Esophagus mucosa (tissue), 1 donor: Measurements from ENCODE around the gene STK11. TPM values are rescaled to one million over a fixed set of nuclear protein-coding genes. Genes with fewer than 3 reads are reported as not detected.
"Not testable (repeated sequence)": the region's sequence is repeated elsewhere in the genome, so short reads cannot be mapped to it uniquely, and the experiment has no call there.

Experiments used
- ATAC-seq: fragments of 200-7000 bp; cut with Tn5 transposase; one replicate; pipeline ENCODE4 v1.9.1; 2020
- total RNA-seq: library from RNA; stranded (reverse); gene quantifications from one replicate; pipeline ENCODE4 v1.2.4, GENCODE V29; 2023
- donor health status: DM: yes; HTN: yes; CAD: no.

The STK11 gene
- total RNA-seq, 1 donor from 2014 or later = 35.0 TPM

DNA sequence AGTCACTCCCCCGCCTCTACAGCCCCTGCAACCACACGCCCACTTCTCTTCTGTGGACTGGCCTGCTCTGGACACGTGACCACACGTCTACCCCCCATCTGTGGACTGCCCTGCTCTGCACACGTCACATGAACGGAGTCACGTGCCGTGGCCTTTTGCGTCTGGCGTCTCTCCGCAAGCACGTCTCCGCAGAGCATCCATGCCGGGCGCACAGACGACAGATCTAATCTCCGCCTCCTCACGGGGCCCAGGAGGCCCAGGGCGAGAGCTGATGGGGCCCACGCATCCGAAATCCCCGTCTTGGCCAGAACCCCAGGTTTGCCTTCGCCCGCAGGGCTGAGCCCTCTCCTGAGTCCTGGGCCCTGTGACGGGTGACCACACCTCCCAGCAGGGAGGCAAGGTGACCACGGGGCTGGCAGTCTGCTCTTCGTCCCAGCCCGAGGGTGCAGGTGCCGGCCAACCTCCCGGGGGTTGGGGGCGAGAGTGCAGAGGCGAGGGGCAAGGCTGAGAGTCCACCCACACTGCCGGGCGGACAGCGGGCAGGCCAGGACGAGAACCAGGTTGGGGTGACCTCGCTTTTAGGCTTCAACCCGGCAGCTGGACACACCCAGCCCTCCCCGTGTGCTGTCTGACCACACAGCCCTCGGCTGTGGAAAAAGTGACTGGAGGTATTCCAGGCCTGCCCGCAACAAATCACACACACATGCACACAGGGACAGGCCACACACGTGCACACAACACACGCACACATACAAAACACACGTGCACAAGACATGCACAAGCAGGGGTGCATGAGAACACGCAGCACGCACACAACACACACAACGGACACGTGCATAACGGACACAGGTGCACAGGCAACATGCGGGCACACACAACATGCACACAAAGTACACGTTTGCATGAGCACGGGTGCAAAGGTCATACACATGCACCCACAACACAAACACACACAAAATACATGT is 35.4 kb upstream of the STK11 start:
- peak; percentile 9 for ATAC-seq

DNA sequence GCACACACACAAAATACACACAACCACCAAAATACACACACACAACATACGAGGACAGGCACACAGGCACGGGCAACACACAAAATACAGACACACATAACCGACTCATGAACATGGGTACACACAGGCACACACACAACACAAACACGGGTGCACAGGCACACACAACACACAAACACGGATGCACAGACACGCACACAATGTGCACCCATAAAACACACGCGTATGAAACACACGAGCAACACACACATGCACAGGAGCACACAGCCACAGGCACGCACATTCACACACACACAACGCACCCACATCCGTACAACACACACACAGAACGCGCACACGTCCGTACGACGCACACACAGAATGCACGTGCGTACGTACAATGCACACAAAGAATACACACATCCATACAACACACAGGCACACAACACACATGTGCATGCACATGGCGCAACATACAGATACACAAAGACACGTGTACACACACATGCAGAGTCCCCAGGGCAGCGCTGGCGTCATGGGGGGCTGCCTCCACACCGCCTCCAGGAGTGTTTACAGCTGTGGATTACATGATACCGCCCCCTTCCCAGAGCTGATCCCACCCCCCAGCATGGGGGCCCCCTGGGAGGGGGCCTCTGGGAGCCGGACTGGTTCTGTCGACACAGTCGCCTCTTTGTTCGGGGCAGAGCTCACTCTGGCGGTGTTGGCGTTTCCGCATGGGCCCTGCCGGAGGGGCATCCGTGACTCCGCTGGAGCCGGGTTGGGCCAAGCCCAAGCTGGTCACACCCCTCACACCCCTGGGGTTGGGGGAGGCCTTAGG is 34.4 kb upstream of the STK11 start:
- ATAC-seq = no peak

GRCh38 chr19:1171755-1172352 is 33.7 kb upstream of the STK11 start:
- ATAC-seq = no peak

GRCh38 chr19:1172353-1173158 is 33.0 kb upstream of the STK11 start:
- peak; percentile 25 for ATAC-seq

- ATAC-seq = no peak
These were observed 32.3 kb upstream of the STK11 start for GRCh38 chr19:1173159-1173844.

GRCh38 chr19:1173845-1174809 is 31.5 kb upstream of the STK11 start, which contains the start of gene SBNO2:
Gene SBNO2 (minus strand): TSS chr19:1174268. CDS start chr19:1154276, 19,992 bp downstream.
- ATAC-seq = peak; percentile 74

DNA sequence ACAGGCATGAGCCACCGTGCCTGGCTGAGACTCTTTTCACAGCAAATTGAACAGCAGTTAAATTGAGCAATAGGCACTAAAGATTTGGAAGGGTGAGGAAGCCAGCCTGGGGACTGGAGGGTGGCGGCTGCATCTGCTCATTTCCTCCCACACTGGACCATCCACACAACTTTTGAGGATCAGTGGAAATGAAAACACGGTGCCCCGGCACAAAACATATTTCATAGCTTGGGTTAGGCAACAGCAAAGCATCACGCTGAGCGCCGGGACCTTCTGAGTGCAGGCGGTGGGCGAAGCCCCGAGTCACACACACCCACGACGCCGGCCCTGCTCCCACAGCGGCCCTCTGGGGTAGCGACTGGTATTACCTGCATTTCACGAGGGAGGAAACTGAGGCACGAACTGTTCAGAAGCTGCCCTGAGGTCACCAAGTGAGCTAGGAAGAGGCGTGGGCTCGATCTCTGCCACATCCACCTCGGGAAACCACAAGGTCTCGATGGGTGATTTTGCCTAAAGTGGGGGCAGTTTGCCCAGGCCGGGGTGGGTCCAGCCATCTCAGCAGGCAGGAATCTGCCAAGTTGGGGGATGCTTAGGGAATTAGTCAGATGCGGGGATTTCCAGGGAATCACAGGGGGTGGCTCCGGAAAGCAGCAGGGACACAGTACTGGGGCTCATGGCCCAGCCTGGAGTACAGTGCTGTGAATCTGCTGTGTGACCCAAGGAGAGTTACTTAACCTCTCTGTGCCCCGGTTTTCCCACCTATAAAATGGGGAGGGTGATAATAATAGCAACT is 28.1 kb upstream of the STK11 start:
- ATAC-seq = no peak

DNA sequence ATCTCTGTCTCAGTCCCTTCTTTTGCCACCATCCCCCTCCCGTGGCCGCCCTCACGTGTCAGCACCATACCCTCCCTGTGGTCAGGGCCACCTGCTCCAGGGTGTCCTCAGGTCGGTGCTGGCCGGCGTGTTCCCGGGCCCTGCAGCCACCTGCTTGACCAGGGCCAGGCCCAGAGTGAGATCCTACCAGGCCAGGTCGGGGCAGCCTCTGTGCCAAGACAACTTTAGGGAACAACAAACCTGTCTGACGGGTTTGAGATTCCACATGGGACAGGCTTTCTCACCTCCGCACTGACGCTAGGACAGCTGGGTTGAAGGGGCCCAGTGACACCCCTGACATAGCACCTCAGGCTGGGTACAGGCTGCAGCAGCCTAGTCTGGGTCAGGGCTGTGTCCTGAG is 24.0 kb upstream of the STK11 start:
- peak; percentile 68 for ATAC-seq

GRCh38 chr19:1182068-1182467 is 23.5 kb upstream of the STK11 start:
- ATAC-seq = peak; percentile 0

GRCh38 chr19:1182727-1183126 is 22.9 kb upstream of the STK11 start:
- ATAC-seq = no peak

DNA sequence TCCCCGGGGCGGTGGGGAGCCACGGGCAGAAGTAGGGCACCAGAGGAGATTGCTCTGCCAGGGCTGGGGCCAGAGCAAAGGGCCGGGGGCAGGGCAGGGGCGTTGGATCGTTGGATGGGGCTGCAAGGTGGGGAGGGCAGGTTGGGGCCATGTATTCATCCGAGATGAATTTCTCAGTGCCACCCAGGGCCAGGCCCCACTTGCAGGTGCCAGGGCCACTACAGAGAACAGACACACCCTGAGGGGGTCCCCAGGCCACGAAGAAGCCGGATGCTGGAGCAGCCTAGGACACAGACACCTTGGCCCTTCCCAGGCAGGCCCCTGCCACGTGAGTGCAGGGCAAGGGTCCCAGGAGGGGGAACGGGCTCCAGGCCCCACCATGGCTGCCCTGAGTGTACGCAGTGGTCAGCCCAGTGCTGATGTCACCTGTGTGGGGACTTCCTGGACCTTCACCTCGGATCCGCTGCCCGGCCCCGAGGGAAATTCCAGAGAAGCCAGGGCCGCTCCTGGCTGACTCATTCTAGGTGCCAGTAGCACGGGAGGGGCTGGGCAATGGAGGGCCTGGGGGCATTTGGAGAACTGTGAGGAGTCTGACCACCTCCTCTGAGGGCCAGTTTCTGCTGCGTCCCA is 21.9 kb upstream of the STK11 start:
- ATAC-seq = peak; percentile 53

- ATAC-seq = peak; percentile 65
These were observed 16.2 kb upstream of the STK11 start for GRCh38 chr19:1189419-1189818.

GRCh38 chr19:1199531-1199930 is 6.0 kb upstream of the STK11 start:
- ATAC-seq = peak; percentile 12

DNA sequence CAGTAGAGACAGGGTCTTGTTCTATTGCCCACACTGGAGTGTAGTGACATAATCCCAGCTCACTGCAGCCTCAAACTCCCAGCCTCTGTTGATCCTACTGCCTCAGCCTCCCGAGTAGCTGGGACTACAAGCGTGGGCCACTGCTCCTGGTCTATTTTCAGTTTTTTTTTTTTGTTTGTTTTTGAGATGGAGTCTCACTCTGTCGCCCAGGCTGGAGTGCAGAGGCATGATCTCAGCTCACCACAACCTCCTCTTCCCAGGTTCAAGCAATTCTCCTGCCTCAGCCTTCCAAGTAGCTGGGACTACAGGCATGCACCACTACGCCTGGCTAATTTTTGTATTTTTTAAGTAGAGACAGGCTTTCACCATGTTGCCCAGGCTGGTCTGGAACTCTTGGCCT is 5.0 kb upstream of the STK11 start:
- ATAC-seq = not testable (repeated sequence)

DNA sequence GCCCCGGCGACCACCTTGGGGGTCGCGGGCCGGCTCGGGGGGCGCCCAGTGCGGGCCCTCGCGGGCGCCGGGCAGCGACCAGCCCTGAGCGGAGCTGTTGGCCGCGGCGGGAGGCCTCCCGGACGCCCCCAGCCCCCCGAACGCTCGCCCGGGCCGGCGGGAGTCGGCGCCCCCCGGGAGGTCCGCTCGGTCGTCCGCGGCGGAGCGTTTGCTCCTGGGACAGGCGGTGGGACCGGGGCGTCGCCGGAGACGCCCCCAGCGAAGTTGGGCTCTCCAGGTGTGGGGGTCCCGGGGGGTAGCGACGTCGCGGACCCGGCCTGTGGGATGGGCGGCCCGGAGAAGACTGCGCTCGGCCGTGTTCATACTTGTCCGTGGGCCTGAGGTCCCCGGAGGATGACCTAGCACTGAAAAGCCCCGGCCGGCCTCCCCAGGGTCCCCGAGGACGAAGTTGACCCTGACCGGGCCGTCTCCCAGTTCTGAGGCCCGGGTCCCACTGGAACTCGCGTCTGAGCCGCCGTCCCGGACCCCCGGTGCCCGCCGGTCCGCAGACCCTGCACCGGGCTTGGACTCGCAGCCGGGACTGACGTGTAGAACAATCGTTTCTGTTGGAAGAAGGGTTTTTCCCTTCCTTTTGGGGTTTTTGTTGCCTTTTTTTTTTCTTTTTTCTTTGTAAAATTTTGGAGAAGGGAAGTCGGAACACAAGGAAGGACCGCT is 729 bp downstream of the STK11 start:
- ATAC-seq = no peak

GRCh38 chr19:1206864-1207450 is 1.4 kb downstream of the STK11 start:
- ATAC-seq = no peak

- peak; percentile 68 for ATAC-seq
These were observed 3.3 kb downstream of the STK11 start for GRCh38 chr19:1208830-1209229.

GRCh38 chr19:1210227-1210538 is 4.6 kb downstream of the STK11 start:
- ATAC-seq = no peak
